ENCODE measurements around the gene CADPS2.

GRCh38 chr7:122407195-122407594 lies 479.1 kb downstream of the CADPS2 start:
- no peak for TF ChIP-seq CTCF (IDR thresholded peaks at IDR 0.05)
- no peak for TF ChIP-seq POLR2A (IDR thresholded peaks at IDR 0.05)

All from body of pancreas (tissue), 4 donors.